ENCODE data around the gene BAHCC1.

Gene BAHCC1

DNA sequence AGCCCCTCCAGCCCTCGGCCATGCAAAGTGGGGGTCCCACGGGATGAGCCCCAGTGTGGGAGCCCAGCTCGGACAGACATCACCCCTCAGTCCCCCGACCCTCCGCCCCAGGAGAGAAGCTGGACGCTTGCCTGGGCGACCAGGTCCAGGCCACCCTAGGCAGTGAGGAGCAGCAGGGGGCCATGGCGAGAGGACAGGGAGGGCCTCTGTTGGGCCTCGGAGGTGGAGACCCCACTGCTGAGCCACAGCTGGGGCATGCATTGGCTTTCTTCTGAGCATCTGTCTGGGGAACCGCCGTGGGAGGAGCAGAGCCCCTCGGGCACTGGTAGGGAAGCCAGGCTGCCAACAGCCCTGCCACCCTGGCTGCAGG is 104.3 kb downstream of the BAHCC1 start:
- TF ChIP-seq, protein P1, sequence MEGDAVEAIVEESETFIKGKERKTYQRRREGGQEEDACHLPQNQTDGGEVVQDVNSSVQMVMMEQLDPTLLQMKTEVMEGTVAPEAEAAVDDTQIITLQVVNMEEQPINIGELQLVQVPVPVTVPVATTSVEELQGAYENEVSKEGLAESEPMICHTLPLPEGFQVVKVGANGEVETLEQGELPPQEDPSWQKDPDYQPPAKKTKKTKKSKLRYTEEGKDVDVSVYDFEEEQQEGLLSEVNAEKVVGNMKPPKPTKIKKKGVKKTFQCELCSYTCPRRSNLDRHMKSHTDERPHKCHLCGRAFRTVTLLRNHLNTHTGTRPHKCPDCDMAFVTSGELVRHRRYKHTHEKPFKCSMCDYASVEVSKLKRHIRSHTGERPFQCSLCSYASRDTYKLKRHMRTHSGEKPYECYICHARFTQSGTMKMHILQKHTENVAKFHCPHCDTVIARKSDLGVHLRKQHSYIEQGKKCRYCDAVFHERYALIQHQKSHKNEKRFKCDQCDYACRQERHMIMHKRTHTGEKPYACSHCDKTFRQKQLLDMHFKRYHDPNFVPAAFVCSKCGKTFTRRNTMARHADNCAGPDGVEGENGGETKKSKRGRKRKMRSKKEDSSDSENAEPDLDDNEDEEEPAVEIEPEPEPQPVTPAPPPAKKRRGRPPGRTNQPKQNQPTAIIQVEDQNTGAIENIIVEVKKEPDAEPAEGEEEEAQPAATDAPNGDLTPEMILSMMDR (IDR thresholded peaks at IDR 0.05; ENCODE audit: borderline replicate concordance, insufficient read depth, low read depth, low read length), result no peak
- no peak overlapping the region for H3K4me3 ChIP-seq (ENCODE audit: low read depth, low read length)

DNA sequence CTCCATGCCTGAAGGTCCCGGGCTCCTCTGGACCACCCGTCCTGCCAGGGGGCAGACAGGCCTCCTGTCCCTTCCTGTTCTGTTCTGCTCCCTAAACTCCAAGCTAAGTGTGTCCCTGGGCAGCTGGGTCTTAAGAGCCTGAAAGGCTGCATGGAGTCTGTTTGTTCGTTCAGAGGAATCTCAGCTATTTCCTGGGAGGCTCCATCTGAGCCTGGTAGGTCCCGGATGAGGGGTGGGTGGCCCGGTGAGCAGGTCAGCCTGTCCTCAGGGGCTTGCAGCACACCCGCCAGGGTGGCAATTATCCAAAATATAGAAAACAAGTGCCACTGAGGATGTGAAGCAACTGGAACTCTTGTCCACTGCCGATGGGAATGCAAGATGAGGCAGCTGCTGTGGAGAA is 104.8 kb downstream of the BAHCC1 start:
- no peak overlapping the region for H3K4me3 ChIP-seq (ENCODE audit: low read depth, low read length)
- TF ChIP-seq, protein P1 (IDR thresholded peaks at IDR 0.05; ENCODE audit: borderline replicate concordance, insufficient read depth, low read depth, low read length), result no peak

DNA sequence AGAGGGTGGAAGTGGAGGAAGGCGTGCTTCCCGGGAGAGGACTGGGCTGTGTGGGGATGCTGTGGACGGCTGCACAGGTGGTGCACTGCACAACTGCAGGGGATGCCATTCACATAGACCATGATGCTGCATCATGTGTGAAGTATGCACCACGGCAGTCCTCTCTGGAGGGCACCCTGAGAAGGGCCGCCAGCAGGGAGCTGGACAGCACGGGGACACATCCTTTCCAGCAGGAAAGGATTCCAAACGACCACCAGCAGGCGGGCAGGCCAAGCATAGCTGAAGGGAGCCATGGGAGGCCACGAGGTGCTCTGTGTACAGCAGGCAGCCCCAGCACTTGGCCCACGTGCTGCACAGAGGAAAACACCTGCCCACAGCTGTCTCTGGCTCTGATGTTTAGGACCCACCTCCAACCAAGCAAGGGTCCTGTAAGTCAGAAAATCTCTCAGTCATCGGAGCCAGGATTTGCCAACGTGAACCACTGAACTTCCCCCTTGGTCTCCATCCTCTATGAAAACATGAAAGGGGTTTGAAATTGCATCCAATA is 107.3 kb downstream of the BAHCC1 start:
- TF ChIP-seq, protein P1 (IDR thresholded peaks at IDR 0.05; ENCODE audit: borderline replicate concordance, insufficient read depth, low read depth, low read length), result no peak
- no peak overlapping the region for H3K4me3 ChIP-seq (ENCODE audit: low read depth, low read length)

DNA sequence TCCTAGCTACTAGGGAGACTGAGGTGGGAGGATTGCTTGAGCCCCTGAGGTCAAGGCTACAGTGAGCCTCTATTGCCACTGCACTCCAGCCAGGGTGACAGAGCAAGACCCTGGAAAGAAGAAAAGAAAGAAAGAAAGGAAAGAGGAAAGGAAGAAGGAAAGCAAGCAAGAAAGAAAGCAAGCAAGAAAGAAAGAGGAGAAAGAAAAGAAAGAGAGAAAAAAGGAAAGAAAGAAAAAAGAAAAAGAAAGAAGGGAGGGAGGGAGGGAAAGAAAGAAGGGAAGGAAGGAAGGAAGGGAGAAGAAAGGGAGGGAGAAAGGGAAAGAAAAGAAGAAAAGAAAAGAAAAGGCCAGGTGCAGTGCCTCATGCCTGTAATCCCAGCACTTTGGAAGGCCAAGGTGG is 108.4 kb downstream of the BAHCC1 start:
- H3K4me3 ChIP-seq (ENCODE audit: low read depth, low read length), result no peak overlapping the region
- TF ChIP-seq, protein P1 (IDR thresholded peaks at IDR 0.05; ENCODE audit: borderline replicate concordance, insufficient read depth, low read depth, low read length), result no peak

DNA sequence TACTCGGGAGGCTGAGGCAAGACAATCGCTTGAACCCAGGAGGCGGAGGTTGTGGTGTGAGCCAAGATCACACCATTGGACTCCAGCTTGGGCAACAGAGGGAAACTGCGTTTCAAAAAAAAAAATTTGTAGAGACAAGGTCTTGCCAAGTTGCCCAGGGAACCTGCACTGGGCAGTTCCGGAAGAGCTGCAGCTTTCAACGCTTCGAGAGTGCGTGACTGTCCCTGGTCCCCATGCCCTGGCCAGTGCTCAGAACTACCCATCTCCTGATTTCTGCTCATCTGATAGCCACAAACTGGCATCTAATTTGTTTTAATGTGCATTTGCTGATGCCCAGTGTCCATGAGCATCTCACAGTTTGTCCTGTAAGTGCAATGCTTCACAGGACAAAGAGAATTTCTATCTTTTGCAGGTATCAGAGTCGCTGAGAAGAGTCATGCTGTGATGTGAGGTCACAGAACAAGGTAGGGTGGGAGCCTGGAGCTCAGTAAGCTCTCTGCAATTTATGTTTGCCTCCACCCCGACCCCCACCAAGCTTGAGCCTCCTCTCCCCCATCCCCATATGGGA is 113.5 kb downstream of the BAHCC1 start:
- peak overlapping the region; percentile 61 for H3K4me3 ChIP-seq (ENCODE audit: low read depth, low read length)
- TF ChIP-seq, protein P1 (IDR thresholded peaks at IDR 0.05; ENCODE audit: borderline replicate concordance, insufficient read depth, low read depth, low read length), result no peak

DNA sequence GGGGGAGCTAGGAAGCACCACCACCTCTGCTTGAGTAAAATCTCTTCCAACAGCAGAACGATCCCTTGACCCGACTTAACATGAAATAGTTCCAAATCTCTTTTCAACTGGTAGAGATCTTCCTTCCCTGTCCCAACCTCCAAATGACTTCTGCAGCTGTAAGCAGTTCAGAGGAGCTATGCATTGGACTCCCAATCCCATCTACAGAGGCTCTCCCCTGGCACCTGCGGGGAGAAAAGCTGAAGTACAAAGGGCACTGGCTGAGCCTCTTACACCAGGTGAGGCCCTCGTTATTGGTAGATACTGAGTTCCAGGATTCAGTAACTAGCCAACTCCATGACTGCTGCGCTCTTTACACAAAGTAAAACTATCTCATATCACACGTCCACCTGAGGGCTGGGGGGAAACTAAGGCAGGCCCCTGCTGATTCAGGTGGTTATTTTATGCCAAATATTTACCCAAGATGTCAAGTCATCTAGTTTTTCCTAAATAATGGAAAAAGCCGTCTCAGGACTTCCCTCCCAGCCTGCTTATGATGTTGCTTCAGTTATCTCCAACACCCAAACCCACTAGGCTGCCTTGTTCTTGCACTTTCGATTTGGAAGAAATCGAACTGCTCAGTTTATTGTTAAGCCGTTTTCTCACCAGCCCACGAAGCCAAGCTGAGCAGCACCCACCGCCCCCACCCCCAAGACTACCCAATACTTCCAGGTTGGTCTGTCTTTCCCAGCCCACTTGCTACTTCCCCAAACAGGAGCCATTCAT is 114.1 kb downstream of the BAHCC1 start:
- H3K4me3 ChIP-seq (ENCODE audit: low read depth, low read length), result peak overlapping the region; percentile 61
- TF ChIP-seq, protein P1 (IDR thresholded peaks at IDR 0.05; ENCODE audit: borderline replicate concordance, insufficient read depth, low read depth, low read length), result no peak
